Measurements from ENCODE around the gene RTN4R.
A peak's percentile ranks its signal among the peaks of the same experiment; 100 is the strongest.

The RTN4R gene

GRCh38 chr22:20211997-20212753, 55.9 kb downstream of the RTN4R start:
- DNase-seq = no peak

GRCh38 chr22:20211409-20211996, 56.6 kb downstream of the RTN4R start:
- no peak for DNase-seq

DNA sequence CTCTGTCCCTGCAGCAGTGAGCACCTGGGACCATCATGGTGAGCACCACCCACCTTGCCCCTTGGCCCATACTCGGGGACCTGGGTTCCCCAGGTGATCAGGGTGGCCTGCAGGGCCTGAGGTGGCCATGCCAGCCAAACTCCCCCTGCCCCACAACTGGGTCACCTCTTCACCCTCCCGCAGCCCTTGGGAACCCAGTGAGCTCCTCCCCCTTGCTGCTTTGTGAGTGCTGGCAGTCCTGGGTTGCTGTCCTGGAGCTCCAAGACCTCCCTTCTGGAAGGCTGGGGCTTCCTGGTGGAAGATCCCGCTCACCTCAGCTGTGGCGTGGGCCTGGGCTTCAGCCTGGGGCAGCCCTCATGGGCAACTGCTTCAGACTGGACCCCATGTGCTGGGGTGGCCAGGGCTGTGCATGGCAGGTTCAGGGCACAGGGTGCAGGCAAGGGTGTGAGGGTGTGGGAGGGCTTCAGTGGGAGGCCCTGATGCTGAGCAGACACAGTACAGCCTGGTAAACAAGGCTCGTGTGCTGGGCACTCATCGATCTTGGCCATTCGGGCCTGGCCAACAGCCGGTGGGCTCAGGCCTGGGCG, 57.6 kb downstream of the RTN4R start:
- no peak for DNase-seq

- DNase-seq = no peak
Observed at GRCh38 chr22:20209761-20210250, 58.3 kb downstream of the RTN4R start.

- no peak for DNase-seq
Observed at GRCh38 chr22:20208713-20209310, 59.3 kb downstream of the RTN4R start.

GRCh38 chr22:20207277-20208025, 60.7 kb downstream of the RTN4R start:
- no peak for DNase-seq

DNA sequence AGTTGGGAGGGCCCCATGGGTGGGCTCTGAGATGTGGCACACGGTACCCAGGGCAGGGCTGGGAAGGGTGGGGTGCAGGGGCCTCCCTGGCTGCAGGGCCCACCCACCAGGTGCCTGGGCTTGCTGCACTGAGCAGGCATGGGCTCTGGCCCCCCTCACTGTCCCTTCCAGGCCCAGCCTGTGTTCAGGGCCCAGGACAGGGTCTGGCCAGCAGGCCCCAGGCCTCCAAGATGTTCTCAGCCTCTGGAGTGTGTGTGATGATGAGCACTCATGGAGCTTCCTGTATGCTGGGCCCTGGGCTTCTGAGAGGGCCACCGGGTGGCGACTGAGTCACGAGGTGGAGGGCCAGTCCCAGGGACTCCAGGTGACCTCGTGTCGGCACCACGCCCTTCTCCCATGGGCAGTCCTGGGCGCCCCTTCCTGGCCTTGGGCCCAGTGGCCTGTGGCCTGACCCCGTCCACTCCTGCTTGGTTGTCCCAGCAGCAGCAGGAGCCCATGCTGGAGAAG, 61.4 kb downstream of the RTN4R start:
- no peak for DNase-seq

DNA sequence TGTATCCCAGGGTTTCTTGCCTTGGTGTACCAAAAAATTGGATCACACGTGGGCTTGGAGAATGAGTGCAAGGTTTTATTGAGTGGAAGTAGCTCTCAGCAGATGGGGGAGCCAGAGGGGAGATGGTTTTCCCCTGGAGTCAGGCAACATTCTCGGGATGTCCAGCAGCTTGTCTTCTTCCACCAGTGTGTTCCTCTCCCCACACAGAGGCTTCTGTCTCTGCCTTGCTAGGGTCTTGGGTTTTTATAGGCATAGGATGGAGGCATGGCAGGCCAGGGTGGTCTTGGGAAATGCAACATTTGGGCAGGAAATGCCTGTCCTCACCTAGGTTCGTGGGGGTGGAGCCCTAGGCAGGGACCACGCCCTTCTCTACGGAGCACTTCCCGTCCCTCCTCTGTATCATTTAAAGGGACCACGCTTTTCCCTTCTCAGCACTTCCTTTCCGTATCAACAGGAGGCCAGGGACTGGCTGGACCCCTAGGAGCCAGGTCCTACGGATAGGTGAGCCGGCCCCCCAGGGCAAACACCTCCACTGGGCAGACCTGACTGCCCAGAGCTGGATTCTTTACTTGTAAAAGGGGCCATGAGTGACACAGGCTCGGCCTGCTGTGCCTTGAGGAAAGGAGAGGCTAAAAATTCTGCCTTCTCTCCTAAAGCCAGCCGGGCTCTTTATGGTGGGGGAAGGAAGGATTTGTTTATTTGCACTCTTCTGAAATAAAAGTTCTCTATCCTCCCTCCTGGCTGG, 62.0 kb downstream of the RTN4R start:
- DNase-seq = no peak

DNA sequence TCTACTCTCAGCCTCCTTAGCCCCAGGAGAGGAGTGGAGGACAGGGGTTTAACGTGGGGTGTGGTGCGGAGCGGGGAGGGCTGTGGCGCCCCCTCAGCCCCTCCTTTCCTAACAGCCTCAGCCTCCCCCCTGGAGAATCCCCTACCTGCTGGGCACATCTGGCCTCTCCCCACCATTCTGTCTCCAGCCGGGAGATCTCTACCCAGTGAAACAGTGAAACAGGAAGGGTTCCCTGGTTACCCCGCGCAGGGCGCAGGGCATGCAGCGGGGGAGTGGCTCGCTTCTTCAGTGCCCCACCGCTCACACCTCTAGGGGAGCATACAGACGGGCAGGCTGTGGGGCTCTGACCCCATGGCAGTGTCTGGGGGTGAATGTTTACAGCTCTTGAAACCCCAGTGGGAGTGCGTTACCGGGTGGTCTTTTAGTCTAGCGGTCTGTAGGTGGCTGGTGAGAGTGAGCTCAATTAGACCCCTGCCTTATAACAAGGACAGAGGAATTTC, 62.6 kb downstream of the RTN4R start:
- DNase-seq = no peak

DNA sequence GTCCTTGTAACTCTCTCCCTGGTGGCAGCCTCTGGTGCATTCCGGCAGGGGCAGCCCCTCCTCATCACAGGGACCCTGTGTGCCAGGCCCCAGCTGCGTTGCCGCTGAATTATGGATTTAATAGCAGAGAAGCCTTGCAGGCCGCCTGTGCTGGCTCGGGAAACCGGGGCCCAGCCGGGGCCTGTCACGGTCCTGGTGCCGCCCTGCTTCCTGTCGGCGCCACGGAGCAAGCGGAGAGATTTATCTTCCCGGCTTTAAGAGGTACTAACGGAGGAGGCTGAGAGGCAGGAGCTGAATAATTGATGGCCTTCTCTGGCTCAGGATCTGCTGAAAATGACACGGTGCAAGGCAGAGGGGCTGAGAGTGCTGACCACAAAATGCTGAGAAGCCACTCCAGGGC, 63.3 kb downstream of the RTN4R start:
- DNase-seq = no peak

DNA sequence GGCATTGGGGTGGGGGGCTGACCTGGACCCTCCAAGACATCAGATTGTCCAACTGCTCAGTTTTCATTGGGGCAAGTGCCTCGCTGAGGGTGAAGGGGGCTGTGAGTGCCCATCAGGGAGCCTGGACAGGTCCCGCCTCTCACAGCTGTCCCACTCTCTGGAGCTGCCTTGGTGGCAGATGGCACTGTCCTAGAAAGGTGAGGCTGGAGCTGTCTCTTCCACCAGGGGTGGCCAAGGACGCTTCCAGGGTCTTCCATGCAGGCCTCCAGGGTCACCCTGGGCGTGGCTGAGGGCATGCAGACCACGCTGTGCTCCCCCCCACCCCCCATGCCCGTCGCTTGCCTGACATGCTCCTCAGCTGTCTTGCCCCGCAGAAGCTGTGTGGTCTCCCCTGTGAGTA, 63.8 kb downstream of the RTN4R start:
- peak; percentile 11 for DNase-seq

GRCh38 chr22:20203552-20204201, 64.4 kb downstream of the RTN4R start:
- DNase-seq = no peak

- DNase-seq = no peak
Observed at GRCh38 chr22:20203142-20203551, 65.0 kb downstream of the RTN4R start.

- DNase-seq = no peak
Observed at GRCh38 chr22:20201837-20202392, 66.2 kb downstream of the RTN4R start.

DNA sequence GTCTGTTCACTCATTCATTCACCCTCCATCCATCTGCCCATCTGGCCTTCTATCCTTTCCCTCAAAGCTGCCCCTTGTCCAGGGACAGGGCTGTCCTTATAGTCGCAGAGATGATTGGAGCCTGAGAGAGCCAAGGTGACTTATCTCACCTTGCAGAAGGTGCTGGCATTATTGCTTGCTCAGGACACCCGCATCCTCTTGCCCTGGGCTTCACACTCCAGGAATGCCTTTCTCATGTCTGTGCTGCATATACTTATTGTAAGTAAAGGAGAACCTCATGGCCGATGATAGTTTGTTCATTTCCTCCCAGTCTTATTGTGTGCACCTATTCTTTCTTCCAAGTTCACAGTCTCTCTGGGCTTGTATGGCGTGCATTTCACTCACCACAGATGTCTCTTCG, 68.2 kb downstream of the RTN4R start:
- no peak for DNase-seq

DNA sequence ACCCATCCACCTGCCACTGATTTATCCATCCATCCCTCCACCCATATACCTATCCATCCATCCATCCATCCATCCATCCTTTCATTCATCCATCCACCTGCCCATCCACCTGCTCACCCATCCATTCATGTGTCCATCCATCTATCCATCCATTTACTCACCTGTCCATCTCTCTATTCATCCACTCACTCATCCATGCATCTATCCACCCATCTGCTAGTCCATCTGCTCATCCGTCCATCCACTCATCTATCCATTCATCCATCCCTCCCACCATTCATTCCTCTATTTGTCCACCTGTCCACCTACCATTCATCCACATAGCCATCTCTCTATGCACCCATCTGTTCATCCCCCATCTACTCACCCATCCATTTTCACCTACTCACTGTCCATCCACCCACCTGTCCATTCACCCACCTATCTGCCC, 68.7 kb downstream of the RTN4R start:
- no peak for DNase-seq

DNA sequence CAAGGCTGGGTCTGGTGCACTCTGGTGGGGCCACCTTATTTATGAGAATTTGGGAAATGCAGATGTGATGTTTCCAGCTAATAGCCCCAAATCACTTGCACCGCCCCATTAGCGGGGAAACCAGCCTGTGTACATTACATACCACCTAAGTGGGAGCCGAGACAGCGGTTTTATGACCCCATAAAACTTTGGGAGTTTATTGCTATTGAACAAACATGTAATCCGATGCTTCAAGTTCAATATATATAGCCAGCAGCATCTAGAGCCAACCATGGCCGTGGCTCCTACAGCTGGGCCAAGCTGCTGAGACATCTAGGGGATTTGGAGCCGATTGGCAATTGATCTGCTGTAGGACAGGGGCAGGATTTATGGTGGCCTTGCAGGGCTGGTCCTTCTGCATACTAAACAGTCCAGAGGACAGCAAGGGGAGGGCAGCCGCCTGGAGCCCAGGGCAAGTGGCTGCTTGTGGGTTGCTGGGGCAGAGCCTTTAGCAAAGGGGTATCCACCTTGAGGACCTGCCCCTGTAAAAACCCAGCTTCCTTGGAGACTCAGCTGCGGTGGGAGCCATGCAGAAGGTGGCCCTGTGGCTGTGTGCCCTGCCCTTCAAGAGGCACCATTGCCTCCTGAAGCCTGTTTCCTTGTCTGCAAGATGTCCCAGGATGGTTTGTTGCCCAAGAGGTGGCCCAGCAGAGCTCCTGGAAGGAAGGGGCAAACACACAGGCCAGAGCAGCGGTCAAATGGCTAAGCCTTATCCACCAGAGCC, 69.4 kb downstream of the RTN4R start:
- DNase-seq = no peak

- DNase-seq = no peak
Observed at GRCh38 chr22:20197407-20198030, 70.6 kb downstream of the RTN4R start.

GRCh38 chr22:20196094-20196842, 71.8 kb downstream of the RTN4R start:
- no peak for DNase-seq

All from NCI-H2171 treated with DMSO at 0.1 percent for 48 hours (cell line).